A673 (cell line): ENCODE measurements around the gene GLT1D1. TPM values are rescaled to one million over a fixed set of nuclear protein-coding genes. Genes with fewer than 3 reads are reported as not detected.

Experiments used
- BruUV-seq: library from RNA; stranded (reverse); fragments of 400-500 nt; replicated peaks from 2 replicates; lab custom pipeline; 2021; lab: Mats Ljungman, UMichigan
- CTCF ChIA-PET: fragments of 300-600 bp; sonication (Branson Sonifier 250); formaldehyde crosslinking; loops from one replicate; lab custom pipeline; 2022; ENCODE audit warnings: antibody characterized with exemption; lab: Charles Lee
- POLR2A ChIA-PET: fragments of 300-600 bp; sonication (Branson Sonifier 250); formaldehyde crosslinking; loops from one replicate; lab custom pipeline; 2022; ENCODE audit warnings: antibody characterized with exemption; ENCODE audit not compliant: low non-redundant PET; lab: Charles Lee
- DNase-seq: peaks from one replicate; pipeline ENCODE4 v3.0.0-alpha.2; 2015; ENCODE audit warnings: low spot score
- H3K27ac ChIP-seq: fragments of 200-600 bp; sonication (generic); 2 replicates; pipeline ENCODE4 v1.5.1; 2016; ENCODE audit warnings: mixed run types, low read depth, mild to moderate bottlenecking, mixed read lengths, antibody characterized with exemption, low read length; ENCODE audit not compliant: poor library complexity, severe bottlenecking
- H3K27me3 ChIP-seq: fragments of 200-600 bp; sonication (generic); replicated peaks from 2 replicates; pipeline ENCODE4 v1.6.1; 2017; ENCODE audit warnings: mixed run types, low read depth, mild to moderate bottlenecking, mixed read lengths, antibody characterized with exemption, low read length; ENCODE audit not compliant: insufficient read depth, poor library complexity
- H3K36me3 ChIP-seq: fragments of 200-600 bp; sonication (generic); 2 replicates; pipeline ENCODE4 v1.6.1; 2016; ENCODE audit warnings: mixed run types, mild to moderate bottlenecking, mixed read lengths, antibody characterized with exemption, low read length; ENCODE audit not compliant: insufficient read depth, poor library complexity, severe bottlenecking
- H3K4me1 ChIP-seq: fragments of 200-600 bp; sonication (generic); 2 replicates; pipeline ENCODE4 v1.6.1; 2017; ENCODE audit warnings: mixed run types, mild to moderate bottlenecking, mixed read lengths, antibody characterized with exemption, low read length; ENCODE audit not compliant: insufficient read depth, poor library complexity, severe bottlenecking
- H3K4me3 ChIP-seq: fragments of 200-600 bp; sonication (generic); 2 replicates; pipeline ENCODE4 v1.5.1; 2016; ENCODE audit warnings: low read depth, mixed run types, mild to moderate bottlenecking, mixed read lengths, low read length; ENCODE audit not compliant: poor library complexity, severe bottlenecking
- H3K9me3 ChIP-seq: fragments of 200-600 bp; sonication (generic); 2 replicates; pipeline ENCODE4 v1.6.1; 2016; ENCODE audit warnings: mixed run types, low read depth, mild to moderate bottlenecking, mixed read lengths, antibody characterized with exemption, low read length; ENCODE audit not compliant: poor library complexity, severe bottlenecking
- EZH2 ChIP-seq: fragments of 200-600 bp; sonication (generic); IDR thresholded peaks from 2 replicates; pipeline ENCODE4 v1.6.1; 2017; ENCODE audit warnings: borderline replicate concordance, low read depth, mild to moderate bottlenecking, mixed read lengths, antibody characterized with exemption, low read length; ENCODE audit not compliant: poor library complexity, severe bottlenecking
- intact Hi-C: fragments of 100-400 bp; cut with micrococcal nuclease; formaldehyde crosslinking; loops from one replicate; pipeline ENCODE4 v1.10.0; 2022; ENCODE audit not compliant: unreplicated experiment
- total RNA-seq: library from RNA; stranded (reverse); gene quantifications from 2 replicates; pipeline ENCODE4 v1.2.3, GENCODE V29; 2021
- TF ChIP-seq, protein P1 (sequence below): fragments of 300-800, 200-600 bp; sonication (generic); conservative IDR thresholded peaks from 2 replicates; pipeline ENCODE4 v1.5.1; 2017; ENCODE audit warnings: low read depth, mild to moderate bottlenecking, antibody characterized with exemption, low read length, moderate library complexity, mixed read lengths

The GLT1D1 gene
- total RNA-seq, 1 experiment from 2014 or later, result not detected

DNA sequence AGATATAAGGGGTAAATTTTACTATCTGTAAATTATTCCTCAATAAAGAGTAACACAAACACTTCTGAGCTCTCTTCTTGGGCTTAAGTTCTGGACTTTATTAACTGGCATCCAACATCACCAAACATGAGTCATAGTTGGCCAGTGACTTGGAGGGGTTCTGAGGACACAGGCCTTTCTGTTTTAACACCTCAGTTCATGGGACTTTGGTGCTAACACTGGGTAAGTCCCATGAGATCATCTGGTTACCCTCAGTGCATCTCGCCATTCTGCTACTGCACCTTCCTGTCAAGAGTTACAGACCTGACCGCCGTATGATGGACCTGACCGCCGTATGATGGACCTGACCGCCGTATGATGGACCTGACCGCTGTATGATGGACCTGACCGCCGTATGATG, 39.4 kb upstream of the GLT1D1 start:
- intact Hi-C loops, result no loop called here

DNA sequence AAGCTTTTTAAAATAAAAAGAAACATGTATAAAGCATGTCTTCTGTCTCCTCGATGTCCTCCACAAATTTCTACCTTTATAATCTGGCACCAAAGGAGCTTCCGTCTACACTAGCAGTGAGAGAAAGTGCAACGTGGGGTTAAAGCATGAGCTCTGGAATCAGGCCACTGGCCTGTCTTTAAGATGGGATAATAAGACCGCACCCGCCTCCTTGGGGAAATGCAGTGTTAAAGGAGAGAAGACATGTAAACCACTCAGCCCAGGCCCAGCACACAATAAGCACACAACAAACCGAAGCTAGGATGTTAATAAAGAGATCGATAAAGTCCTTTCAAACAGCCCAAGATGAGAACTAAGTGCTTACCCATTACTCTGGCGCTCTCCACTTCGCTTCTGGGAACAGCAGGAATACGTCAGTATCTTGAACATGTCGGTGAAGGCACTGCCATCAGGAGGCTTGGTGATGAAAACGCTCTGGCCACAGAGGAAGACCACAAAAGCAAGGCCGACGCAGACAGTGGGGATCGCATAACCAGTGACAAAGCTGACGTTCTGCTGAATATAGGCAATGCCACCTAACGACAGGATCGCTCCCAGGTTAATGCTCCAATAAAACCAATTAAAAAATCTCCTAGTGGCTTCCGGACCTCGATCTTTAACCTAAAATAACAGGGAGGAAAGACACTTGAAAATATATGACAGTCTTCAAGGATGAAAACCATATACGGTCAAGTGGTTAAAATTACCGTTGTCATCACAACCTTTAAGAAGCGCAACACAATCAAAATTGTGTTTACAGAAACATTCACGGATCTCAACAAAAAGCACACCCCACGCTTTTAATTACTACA, 38.6 kb upstream of the GLT1D1 start:
- BruUV-seq, result no TSS peak
- DNase-seq, result no peak
- Histone ChIP-seq H3K27ac (no peak overlapping the region), H3K36me3 (no peaks in the 10 kb centered on the region), H3K27me3 (no peaks in the 10 kb centered on the region), H3K4me3 (no peak overlapping the region), H3K4me1 (peaks cover 30% of the 10 kb centered on the region), H3K9me3 (no peaks in the 10 kb centered on the region)
- intact Hi-C loops, result no loop called here
- TF ChIP-seq EZH2, result no peak
- TF ChIP-seq, protein P1, sequence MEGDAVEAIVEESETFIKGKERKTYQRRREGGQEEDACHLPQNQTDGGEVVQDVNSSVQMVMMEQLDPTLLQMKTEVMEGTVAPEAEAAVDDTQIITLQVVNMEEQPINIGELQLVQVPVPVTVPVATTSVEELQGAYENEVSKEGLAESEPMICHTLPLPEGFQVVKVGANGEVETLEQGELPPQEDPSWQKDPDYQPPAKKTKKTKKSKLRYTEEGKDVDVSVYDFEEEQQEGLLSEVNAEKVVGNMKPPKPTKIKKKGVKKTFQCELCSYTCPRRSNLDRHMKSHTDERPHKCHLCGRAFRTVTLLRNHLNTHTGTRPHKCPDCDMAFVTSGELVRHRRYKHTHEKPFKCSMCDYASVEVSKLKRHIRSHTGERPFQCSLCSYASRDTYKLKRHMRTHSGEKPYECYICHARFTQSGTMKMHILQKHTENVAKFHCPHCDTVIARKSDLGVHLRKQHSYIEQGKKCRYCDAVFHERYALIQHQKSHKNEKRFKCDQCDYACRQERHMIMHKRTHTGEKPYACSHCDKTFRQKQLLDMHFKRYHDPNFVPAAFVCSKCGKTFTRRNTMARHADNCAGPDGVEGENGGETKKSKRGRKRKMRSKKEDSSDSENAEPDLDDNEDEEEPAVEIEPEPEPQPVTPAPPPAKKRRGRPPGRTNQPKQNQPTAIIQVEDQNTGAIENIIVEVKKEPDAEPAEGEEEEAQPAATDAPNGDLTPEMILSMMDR, result no peak
- ChIA-PET CTCF (no interaction called here), POLR2A (interaction anchor here (0.8 kb wide), 1 partner anchor 227 kb away, joined by 3 read pairs; no protein-coding TSS in a partner anchor)

More for the DNA sequence above, 39.4 kb upstream of the GLT1D1 start:
- POLR2A ChIA-PET, result interaction anchor here (0.8 kb wide), 1 partner anchor 226 kb away, joined by 3 read pairs; no protein-coding TSS in a partner anchor
- no TSS peak for BruUV-seq
- DNase-seq, result no peak
- H3K36me3 ChIP-seq, result peaks cover 4% of the 10 kb centered on the region
- H3K4me3 ChIP-seq, result no peak overlapping the region
- no peak for TF ChIP-seq EZH2
- TF ChIP-seq, protein P1, result no peak
- no peaks in the 10 kb centered on the region for H3K9me3 ChIP-seq
- no peak overlapping the region for H3K27ac ChIP-seq
- H3K4me1 ChIP-seq, result peaks cover 30% of the 10 kb centered on the region
- H3K27me3 ChIP-seq, result no peaks in the 10 kb centered on the region
- CTCF ChIA-PET, result no interaction called here

DNA sequence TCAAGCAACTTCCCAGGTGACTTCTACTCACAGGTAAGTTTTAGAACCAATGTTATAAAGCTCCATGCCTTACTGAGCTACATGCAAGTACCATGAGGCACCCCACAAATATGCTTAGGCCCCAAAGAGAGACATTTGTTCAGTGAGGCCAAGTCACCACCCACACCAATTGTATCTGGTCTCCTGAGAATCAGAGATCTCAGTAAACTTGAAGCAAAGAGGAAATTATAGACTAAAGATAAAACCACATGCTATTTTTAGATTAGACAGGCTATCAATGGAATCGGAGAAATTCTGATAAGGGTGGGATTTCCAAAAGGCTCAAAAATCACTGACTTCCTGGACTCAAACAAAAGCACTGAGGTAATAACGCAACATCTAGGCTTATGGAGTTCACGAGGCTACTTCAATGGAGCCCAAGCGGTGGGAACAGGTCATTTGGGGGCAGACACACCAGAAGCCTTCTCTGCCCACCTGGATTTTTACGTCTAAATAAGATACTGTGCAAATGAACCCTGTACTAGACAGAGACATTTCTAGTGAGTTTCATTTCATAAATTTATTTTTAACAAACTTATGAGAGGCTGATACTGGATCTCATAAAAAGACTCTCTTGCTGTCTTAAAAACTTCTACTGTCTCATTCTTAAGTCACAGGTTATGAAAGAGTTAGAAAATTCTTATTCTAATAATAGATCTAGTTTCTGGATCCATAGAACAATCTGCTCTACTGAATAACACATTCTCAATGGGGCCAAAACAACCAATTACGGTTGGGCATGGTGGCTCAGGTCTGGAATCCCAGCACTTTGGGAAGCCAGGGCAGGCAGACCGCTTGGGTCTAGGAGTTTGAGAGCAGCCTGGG, 37.3 kb upstream of the GLT1D1 start:
- Histone ChIP-seq H3K27me3 (no peaks in the 10 kb centered on the region), H3K4me3 (no peak overlapping the region), H3K36me3 (no peaks in the 10 kb centered on the region), H3K27ac (no peak overlapping the region), H3K4me1 (peaks cover 22% of the 10 kb centered on the region), H3K9me3 (no peaks in the 10 kb centered on the region)
- CTCF ChIA-PET, result no interaction called here
- TF ChIP-seq, protein P1, result no peak
- no peak for TF ChIP-seq EZH2
- intact Hi-C loops, result no loop called here
- POLR2A ChIA-PET, result no interaction called here
- BruUV-seq, result no TSS peak
- DNase-seq, result no peak
